HG03442 (cell line): ENCODE data around the gene SVEP1.
"Not testable (repeated sequence)": the region's sequence is repeated elsewhere in the genome, so short reads cannot be mapped to it uniquely, and the experiment has no call there.

ENCODE experiments used
- ATAC-seq: cut with Tn5 transposase; IDR thresholded peaks from one replicate; pipeline ENCODE4 v1.9.1; 2021; ENCODE audit warnings: mild to moderate bottlenecking, moderate library complexity; ENCODE audit not compliant: unreplicated experiment

Gene SVEP1

GRCh38 chr9:110579034-110579861 lies at the start of gene SVEP1:
TSS of gene SVEP1 (minus strand) at chr9:110579741. CDS start at chr9:110579543, 198 bp downstream.
- ATAC-seq = no peak

- ATAC-seq = peak; percentile 98
Measured at GRCh38 chr9:110626101-110626829, 46.7 kb upstream of the SVEP1 start.

- ATAC-seq = no peak
Measured at GRCh38 chr9:110623462-110624025, 44.0 kb upstream of the SVEP1 start.

- no peak for ATAC-seq
Measured at GRCh38 chr9:110622368-110622767, 42.8 kb upstream of the SVEP1 start.

- ATAC-seq = no peak
Measured at GRCh38 chr9:110620726-110621125, 41.2 kb upstream of the SVEP1 start.

GRCh38 chr9:110619831-110620230 lies 40.3 kb upstream of the SVEP1 start:
- ATAC-seq = no peak

GRCh38 chr9:110615498-110615897 lies 36.0 kb upstream of the SVEP1 start:
- ATAC-seq = no peak

- ATAC-seq = not testable (repeated sequence)
Measured at GRCh38 chr9:110614576-110614975, 35.0 kb upstream of the SVEP1 start.

GRCh38 chr9:110606179-110606790 lies 26.7 kb upstream of the SVEP1 start:
- ATAC-seq = no peak

GRCh38 chr9:110605565-110605964 lies 26.0 kb upstream of the SVEP1 start:
- ATAC-seq = no peak

- ATAC-seq = no peak
Measured at GRCh38 chr9:110604171-110604601, 24.6 kb upstream of the SVEP1 start.

GRCh38 chr9:110602281-110602680 lies 22.7 kb upstream of the SVEP1 start:
- no peak for ATAC-seq

GRCh38 chr9:110601098-110601497 lies 21.6 kb upstream of the SVEP1 start:
- no peak for ATAC-seq

- no peak for ATAC-seq
Measured at GRCh38 chr9:110599468-110599867, 19.9 kb upstream of the SVEP1 start.

- ATAC-seq = no peak
Measured at GRCh38 chr9:110592044-110592830, 12.7 kb upstream of the SVEP1 start.

- no peak for ATAC-seq
Measured at GRCh38 chr9:110591526-110591925, 12.0 kb upstream of the SVEP1 start.

GRCh38 chr9:110590816-110591215 lies 11.3 kb upstream of the SVEP1 start:
- no peak for ATAC-seq

GRCh38 chr9:110588296-110588695 lies 8.8 kb upstream of the SVEP1 start:
- ATAC-seq = no peak

- no peak for ATAC-seq
Measured at GRCh38 chr9:110583237-110583636, 3.7 kb upstream of the SVEP1 start.

- no peak for ATAC-seq
Measured at GRCh38 chr9:110582156-110582555, 2.6 kb upstream of the SVEP1 start.

GRCh38 chr9:110580850-110581249 lies 1.3 kb upstream of the SVEP1 start:
- ATAC-seq = no peak
